Activated T-cell treated with anti-CD3 and anti-CD28 coated beads for 48 hours (primary cell): ENCODE measurements around the gene HSPB6.
A peak's percentile ranks its signal among the peaks of the same experiment; 100 is the strongest.

Experiments
- DNase-seq: peaks from one replicate; pipeline ENCODE4 v3.0.0-alpha.2; 2020; ENCODE audit warnings: low read depth

Gene HSPB6

GRCh38 chr19:35767288-35768081 is 10.7 kb upstream of the HSPB6 start:
- no peak for DNase-seq

- DNase-seq = no peak
Measured at GRCh38 chr19:35766571-35767104, 9.8 kb upstream of the HSPB6 start.

DNA sequence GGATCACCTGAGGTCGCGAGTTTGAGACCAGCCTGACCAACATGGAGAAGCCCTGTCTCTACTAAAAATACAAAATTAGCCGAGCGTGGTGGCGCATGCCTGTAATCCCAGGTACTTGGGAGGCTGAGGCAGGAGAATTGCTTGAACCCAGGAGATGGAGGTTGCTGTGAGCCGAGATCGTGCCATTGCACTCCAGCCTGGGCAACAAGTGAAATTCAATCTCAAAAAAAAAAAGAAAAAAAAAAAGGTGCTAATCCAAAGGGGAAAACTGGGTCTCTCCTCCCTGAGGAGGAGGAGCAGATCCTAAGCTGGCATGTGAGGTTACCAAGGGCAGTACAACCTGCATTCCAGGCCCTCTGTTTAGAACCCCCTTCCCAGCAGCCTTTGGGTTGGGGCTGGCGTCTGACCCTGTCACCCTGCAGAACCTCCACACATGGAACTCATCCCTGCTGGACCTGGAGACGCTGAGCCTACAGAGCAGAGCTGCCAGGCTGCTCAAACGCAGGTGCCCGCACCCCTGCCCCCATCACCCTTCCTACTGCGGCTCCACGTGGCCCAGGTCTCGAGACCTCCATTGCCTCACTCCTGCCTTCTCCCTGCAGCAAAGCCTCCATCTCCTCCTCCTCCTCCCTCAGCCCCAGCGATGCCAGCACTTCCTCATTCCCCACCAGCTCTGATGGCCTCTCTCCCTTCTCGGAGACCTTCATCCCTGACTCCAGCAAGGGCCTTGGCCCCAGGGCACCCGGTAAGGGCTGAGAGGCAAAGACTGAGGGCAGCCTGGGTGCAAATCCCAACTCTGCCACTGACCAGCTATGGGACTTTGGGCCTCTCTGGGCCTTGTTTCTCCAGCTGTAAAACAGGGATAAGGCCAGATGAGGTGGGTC is 7.8 kb upstream of the HSPB6 start:
- no peak for DNase-seq

GRCh38 chr19:35760711-35761349 is 4.0 kb upstream of the HSPB6 start:
- DNase-seq = no peak

DNA sequence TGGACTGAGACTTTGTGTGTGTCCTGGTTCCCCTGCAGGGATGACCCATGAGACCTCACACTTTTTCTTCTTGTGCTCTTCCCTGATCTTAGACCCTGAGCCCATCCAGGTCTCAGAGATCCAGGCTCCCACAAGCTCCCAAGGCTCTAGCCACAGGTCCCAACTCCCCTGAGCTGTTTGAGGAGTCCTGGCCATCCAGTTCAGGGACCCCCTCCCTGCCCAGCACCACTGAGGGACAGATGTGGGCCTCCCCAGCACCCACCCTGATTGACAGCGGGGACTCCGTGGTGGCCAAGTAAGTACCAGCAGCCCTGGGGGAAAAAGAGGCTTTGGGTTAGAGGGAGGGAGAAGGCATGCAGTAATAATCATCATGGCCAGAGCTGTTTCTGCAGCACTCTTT is 2.9 kb upstream of the HSPB6 start:
- DNase-seq = no peak

DNA sequence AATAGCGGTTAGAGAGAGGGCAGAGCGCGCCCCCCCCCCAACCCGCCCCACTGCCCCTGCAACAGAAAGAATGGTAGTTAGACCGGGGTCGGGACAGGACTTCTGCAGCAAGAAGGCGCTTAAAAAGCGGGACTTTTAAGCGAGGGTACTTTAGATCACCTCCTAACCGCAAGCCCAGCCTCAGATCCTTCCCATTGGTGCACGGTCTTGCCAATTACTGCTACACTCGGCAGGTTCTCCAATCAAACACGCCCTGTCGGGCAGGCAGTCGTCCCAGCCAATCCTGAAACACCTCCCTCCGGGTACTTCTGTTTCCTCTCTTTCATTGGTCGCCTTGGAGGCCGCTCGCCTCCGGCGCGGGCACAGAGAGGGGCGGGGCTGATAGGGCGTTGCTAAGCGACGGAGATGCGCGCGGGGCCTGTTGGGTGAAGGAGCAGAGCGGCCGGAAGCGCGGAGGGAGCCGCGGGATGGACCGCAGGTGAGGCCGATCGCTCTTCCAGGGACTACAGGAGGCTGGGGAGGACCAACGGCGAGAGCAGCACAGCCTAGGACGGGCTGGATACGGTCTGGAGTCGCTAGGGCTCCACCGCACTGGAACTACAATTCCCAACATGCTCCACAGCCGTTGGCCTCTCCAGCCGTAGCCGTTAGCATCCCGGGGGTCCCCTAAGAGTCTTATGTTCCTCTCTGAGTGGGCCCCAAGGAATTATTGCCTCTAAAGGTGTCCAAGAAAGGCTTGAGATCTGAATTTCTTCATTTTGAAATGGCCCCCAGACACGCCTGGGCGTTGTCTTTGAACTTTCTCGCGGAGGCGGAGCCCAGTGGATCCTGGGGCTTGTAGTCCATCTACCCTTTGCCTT is 1.1 kb upstream of the HSPB6 start, which contains the start of gene PROSER3:
Gene PROSER3, plus strand, starts transcription at position 428 of the 860 bp plus-strand sequence. Its CDS starts 40 bp downstream, at position 468.
- peak; percentile 98 for DNase-seq

DNA sequence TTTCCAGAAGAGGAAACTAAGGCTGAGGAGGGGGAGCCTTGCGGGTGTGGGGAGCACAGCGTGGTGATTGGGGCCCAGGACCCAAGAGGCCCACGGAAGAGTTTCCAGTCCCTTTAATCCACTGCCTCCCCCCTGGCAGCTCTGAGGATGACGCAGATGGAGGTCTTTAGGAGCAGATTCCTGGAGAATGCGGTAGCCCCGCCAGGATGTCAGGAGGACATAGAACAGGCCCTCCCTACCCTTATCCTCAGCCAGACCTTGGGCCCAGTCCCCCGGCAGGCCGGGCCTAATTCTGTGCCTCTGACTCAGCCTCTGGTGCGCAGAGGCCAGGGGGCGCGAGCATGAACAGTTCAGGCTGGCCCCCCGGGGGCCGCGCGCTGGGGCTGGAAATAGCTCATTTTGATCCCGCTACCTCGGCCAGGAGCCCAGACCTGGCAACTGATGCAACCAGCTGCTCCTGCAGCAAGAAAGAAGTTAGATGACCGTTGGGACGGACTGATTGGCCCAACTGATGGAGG is 461 bp upstream of the HSPB6 start:
- DNase-seq = no peak

- DNase-seq = peak; percentile 59
Measured at GRCh38 chr19:35755550-35756376, 1.1 kb downstream of the HSPB6 start.

GRCh38 chr19:35755131-35755549 is 1.7 kb downstream of the HSPB6 start:
- DNase-seq = no peak

GRCh38 chr19:35754370-35755130 is 2.3 kb downstream of the HSPB6 start:
- no peak for DNase-seq

DNA sequence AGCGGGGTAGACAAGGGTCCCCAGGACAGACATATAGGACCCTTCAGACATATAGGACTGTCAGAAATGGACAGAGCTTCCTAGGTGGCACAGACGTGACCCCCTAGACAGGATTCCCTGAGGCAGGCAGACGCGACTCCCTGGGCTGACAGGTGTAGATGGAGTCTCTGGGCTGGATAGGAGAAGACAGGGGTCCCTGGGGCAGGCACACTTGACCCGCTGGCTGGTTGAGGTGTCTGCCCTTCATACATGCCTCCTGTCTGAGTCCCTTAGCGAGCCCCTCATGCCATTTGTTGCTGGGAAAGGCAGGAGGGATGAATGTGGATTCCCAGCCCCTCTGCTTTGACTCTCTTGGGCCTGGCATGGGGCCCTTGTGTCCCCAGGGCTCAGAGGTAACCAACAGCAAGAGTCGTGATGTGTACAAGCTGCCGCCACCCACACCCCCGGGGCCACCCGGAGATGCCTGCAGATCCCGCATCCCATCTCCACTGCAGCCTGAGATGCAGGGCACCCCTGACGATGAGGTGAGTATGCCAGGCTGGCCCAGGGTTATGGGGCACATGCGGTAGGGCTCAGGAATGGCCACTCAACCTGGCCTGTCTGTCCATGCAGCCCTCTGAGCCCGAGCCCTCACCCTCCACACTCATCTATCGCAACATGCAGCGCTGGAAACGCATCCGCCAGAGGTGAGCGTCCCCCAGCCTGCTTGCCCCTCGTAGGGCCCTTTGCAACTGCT is 3.0 kb downstream of the HSPB6 start:
- DNase-seq = no peak

GRCh38 chr19:35752746-35753350 is 4.0 kb downstream of the HSPB6 start:
- DNase-seq = no peak

- DNase-seq = no peak
Measured at GRCh38 chr19:35751839-35752745, 4.7 kb downstream of the HSPB6 start.

GRCh38 chr19:35750167-35750566 is 6.7 kb downstream of the HSPB6 start:
- DNase-seq = no peak

- peak; percentile 97 for DNase-seq
Measured at GRCh38 chr19:35748106-35749020, 8.5 kb downstream of the HSPB6 start, which contains the start of gene LIN37. Gene LIN37 (plus strand): TSS chr19:35748576. CDS start chr19:35748725, 149 bp downstream.

DNA sequence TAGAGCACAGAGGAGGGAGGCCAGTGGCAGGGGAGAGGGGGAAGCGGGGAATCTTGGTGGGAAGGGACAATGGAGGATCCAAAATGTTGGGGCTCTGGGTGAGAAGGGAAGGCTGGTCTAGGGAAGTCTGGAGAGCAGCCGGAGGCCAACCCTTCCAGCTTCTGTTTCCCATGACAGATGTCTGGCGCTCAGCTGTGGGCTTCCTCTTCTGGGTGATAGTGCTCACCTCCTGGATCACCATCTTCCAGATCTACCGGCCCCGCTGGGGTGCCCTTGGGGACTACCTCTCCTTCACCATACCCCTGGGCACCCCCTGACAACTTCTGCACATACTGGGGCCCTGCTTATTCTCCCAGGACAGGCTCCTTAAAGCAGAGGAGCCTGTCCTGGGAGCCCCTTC is 10.3 kb downstream of the HSPB6 start:
- no peak for DNase-seq
